Ramos (cell line): Measurements from ENCODE around the gene CDPF1.

Source experiments
- in situ Hi-C: fragments of 300-500 bp; cut with MboI; formaldehyde crosslinking; loops from one replicate; pipeline ENCODE4 v1.14.3; 2022; ENCODE audit warnings: low sequenced_read_pairs; ENCODE audit not compliant: unreplicated experiment

CDPF1 gene

DNA sequence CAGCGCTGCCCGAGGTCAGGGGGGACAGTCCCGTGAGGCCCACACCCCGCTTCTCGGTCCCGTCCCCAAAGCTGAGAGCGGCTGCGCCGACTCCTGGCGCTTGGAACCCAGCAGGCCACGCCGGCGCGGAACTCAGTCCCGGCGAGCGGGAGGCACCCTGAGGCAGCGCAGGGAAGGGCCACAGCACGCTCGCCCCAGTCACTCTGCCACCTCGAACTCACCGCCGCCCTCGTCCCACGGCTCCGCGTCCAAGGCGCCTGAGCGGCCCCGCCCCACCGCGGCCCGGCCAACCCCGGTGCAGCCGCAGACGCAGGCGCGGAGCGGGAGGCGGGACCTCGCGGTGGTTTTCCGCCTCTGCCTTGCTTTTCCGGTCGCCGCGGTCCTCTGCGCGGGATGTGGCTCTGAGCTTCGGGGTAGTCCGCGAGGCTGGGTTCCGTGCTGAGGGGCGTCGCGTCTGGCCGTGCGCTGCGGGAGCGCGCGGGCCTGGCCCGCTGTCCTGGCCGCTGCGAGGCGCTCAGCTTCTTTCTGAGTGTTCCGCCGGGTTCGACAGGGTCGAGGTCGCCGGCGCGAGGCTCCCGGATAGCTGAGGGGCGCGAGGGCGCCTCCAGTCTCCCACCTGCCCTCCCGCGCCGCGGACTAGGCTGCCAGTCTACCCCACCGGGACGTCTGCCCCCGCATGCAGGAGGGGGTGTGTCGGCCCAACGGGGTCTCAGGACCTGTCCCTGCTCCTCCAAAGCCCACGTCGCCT, at the start of gene CDPF1:
CDPF1 (minus strand) TSS at position 259 of the 748 bp plus-strand sequence. CDS start 2,009 bp downstream, outside the sequence.
- in situ Hi-C loops, result no loop called here

DNA sequence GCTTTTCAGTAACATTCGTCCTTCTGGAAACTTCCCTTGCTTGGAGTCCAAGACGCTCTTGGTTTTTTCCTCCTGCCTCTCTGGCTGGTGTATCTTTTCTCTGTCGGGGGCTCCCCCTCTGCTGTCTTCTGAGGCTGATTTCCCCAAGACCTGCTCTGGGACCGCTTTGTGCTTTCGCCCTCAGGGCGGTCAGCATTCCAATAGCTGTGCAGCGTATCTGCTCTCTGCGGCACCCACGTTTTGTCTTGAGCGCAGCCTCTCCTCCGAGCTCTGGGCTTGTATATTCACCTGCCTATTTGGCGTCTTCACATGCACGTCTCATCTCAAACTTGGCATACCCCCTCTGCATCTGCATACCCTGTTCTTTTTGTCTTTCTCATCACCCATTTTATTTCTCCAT, 49.0 kb upstream of the CDPF1 start:
- in situ Hi-C loops, result no loop called here

DNA sequence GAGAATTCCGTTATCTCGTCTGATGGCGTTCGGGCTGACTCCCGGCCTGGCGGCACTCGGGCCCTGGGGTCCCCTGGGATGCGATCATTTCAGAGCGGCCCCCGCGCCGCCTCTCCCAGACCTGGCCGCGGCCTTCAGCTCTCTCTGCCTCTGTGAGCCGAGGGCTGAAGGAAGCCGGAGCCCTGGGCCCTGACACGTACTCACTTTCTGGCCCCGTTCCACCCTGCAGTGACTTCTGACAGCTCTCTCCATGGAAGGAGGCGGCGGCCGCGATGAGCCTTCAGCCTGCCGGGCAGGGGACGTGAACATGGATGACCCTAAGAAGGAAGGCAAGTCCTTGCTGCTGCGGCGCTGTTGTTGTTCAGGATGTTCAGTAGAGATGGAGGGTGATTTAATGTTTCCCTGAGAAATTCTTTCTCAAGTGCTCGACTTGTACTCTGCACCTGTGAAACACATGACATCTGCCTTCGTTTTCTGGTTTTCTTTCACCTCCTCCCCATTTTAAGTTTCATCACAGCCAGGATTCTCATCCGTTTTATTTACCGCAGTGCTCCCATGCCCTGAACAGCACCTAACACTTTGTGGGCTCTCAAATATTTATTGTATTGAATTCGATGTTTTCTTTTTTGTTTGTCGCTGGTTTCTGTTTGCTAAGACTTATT, 47.2 kb upstream of the CDPF1 start:
- in situ Hi-C loops, result no loop called here

- in situ Hi-C loops, result no loop called here
These were observed 46.4 kb upstream of the CDPF1 start, which contains the start of gene GTSE1 for GRCh38 chr22:46296257-46297150. GTSE1 (plus strand) TSS chr22:46296870; CDS start chr22:46297401, 531 bp downstream.

GRCh38 chr22:46295277-46295971, 45.3 kb upstream of the CDPF1 start:
- in situ Hi-C loops, result no loop called here

GRCh38 chr22:46294784-46295183, 44.7 kb upstream of the CDPF1 start:
- in situ Hi-C loops, result no loop called here

DNA sequence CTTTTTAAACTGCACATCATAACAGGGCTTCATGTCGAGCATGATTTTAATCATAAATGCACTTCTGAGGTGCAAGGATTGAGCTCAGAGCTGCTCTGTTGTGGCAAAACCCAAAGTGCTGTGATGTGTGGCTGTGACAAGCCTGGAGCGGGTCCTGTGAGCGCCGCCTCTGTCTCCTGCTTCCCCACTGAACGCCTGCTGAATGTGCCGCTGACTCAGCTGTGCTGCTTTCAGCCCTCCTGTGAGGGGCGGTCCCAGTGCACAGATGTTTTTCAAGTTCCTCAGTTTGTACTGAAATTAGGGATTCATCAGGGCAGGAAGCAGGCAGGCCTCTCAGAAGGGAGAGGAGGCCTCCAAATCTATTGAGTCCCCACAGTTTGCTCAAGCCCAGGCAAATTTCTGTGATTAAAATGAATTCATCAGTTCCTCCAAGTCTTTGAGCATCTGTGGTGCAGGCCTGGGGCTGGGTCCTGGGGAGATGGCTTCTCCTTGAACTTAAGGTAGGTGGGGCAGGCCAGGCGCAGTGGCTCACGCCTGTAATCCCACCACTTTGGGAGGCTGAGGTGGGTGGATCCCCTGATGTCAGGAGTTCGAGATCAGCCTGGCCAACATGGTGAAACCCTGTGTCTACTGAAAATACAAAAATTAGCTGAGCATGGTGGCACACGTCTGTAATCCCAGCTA, 43.6 kb upstream of the CDPF1 start:
- in situ Hi-C loops, result no loop called here

DNA sequence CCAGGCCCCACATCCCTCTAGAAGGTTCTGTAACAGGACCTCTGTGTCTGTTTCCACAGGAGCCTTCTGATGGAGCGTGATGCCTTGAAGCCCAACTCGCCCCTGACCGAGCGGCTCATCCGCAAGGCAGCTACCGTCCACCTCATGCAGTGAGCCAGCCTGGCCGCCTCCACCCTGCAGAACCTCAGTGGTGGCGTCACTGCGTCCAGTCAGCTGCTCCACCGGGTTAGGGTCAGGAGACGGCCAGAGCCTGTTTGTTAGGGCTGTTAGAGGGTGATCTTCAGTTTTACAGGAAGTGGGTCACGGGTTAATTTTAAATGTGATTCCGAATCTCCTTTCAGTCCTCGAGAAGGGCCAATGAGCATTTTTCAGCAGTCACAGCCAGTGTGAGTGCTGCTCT, 42.6 kb upstream of the CDPF1 start:
- in situ Hi-C loops, result no loop called here

DNA sequence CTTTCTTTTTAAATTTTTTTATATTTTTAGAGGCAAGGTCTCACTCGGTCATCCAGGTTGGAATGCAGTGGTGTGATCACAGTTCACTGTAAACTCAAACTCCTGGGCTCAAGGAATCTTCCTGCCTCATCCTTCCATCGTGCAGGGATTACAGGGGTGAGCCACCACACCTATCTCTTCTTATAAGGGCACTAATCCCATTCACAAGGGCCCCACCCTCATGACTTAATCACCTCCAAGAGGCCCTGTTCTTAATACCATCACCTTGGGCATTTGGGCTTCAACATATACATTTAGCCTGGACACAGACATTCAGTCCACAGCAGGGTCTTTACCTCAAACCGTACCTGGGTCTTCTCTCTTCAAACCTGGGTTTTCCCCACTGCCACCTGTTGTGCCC, 42.1 kb upstream of the CDPF1 start:
- in situ Hi-C loops, result no loop called here

DNA sequence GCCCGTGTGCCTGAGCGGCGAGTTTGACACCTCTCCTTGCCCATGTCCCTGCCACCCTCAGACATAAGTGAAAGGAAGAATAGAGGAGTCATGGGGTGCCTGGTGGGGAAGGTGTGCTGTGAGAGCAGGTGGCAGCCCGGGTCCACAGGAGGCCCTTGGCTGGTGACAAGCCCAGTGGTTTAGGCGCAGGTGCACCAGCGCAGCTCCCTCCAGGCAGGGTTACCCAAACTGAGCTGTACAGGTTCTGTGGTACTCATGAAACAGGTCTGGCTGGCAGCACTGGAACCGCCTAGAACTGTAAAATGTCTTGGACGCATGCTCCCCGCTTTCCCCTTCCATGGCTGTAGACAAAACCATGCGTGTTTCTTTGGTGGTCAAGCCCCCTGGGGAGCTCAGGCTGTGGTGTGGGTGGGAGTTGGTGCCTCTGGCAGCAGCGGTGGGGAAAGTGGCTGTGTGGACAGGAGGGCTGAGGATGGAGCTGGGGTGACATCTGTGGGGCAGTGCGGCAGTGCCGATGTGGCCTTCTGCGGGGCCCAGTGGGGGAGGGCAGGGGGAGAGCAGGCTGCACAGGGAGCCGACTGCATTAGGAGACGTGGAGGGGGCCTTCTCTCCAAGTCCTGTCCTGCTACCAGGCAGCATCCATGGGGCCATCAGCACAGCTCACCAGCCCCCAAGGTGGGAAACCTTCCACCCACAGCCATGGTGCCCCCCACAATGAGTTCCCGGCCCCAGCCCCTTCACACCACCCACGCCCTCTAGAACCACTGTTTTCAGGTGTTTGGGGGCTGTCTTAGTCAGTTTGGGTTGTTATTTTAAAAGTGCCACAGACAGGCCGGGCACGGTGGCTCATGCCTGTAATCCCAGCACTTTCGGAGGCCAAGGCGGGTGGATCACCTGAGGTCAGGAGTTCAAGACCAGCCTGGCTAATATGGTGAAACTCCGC, 41.0 kb upstream of the CDPF1 start:
- in situ Hi-C loops, result no loop called here

- in situ Hi-C loops, result no loop called here
These were observed 40.2 kb upstream of the CDPF1 start for GRCh38 chr22:46290121-46290842.

GRCh38 chr22:46289244-46289891, 39.3 kb upstream of the CDPF1 start:
- in situ Hi-C loops, result no loop called here

DNA sequence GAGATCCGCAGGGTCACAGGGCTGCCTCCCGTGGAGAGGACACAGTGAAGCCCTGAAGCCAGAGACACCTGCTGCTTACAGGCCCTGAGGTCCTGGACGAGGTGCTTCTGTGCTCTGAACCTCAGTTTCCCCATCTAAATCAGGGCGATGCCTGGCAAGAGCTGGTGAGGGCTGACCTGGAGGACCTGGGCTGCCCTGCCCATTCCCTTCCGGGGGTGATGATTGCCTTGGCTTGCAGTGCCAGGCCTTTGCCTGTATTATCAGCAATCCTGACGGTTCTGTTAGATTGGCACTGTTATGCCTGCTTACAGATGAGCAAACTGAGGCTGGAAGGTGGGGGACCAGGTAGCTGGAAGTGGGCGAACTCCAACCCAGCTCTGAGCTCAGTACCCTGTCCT, 38.8 kb upstream of the CDPF1 start:
- in situ Hi-C loops, result no loop called here

DNA sequence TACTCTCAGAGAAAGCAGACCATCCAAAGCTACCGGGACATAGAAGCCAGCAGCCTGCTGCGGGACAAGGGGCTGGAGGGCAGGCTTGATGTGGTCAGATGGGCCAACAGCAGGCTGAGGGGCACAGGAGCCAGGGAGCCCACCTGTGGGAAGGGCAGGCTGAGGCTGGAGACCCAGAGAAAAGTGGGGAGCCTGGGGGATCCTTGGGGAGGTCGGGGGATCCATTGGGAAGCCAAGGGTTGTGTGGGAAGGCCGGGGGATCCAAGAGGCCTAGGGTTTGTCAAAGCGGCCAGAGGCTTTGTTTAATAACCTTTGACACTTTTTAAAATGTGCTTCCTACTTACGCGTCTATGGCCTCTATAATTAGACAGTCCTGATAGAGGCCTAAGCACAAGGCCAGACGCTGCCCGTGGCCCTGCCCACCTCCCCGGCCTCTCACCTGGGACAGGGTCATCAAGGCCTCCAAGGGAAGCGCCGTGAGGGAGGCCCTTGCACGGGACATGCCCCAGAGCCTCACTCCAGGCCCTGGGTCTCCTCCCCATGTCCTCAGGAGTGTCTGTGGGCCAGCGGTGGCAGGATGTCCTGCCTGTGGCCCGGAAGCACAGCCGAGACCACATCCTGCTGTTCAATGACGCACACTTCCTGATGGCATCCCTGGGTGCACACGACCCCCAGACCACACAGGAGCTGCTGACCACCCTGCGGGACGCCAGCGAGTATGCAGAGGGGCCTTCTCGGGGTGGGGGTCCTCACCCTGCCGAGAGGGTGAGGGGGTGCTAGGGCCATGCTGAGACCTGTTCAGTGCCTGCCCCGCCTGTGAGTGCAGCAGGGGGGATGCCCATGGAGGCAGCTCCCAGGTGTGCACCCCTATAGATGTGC, 38.0 kb upstream of the CDPF1 start:
- in situ Hi-C loops, result no loop called here

DNA sequence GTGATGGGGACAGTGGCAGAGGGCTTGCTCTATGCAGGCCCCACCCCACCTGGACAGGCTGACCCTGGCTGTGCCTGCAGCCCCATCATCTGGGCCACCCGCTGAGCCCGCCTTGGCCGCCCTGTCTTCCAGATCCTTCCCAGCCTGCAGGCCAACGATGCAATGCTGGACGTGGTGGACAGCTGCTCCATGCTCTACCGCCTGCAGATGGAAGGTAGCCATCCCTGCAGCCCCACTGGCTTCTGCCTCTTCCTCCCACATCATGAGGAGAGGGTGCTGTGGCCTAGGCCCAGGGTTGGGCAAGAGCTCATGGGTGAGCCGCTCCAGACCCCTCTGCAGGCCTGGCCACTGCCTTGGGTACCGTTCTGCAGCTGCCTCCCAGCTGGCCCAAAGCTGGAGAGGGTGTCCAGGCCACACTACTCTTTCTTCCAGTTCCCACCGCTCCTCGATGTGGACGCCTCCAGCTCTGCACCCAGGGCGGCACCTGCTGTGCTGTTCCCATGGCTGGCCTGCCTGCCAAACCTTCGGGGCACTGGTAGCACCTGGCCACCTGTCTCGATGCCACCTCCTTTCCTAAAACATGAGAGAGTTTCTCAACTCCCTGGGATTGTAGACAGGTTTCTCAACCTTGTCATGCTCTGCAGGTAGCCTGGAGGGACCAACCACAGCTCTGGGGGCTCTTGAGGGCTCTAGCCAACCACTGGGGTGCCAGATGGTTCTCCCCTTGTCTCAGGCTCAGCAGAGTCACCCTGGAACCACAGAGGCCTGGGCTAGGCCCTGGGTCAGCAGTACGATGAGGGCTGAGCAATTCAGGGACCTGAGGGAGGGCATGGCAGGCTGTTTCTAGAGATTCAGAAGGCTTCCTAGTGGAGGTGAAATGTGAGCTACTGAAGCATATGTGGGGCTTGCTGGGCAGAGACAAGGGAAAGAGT, 37.1 kb upstream of the CDPF1 start:
- in situ Hi-C loops, result no loop called here
